Measurements from ENCODE around the gene MAGEB3. TPM values are rescaled to one million over a fixed set of nuclear protein-coding genes. Genes with fewer than 3 reads are reported as not detected.

Gene MAGEB3
- total RNA-seq, 1 experiment from 2014 or later = not detected

- no peaks in the 10 kb centered on the region for H4K20me1 ChIP-seq (ENCODE audit: insufficient read depth, low read depth, low read length)
- H3K79me2 ChIP-seq (ENCODE audit: low read length) = no peaks in the 10 kb centered on the region
- H3K27ac ChIP-seq (ENCODE audit: low read length) = no peak overlapping the region
- no peak overlapping the region for H3K9ac ChIP-seq (ENCODE audit: low read length)
- H3K9me2 ChIP-seq (replicated peaks; ENCODE audit: insufficient read depth, low read length) = no peaks in the 10 kb centered on the region
- no peaks in the 10 kb centered on the region for H3K27me3 ChIP-seq (ENCODE audit: low read length)
- no peaks in the 10 kb centered on the region for H3K4me1 ChIP-seq (ENCODE audit: low read length)
- H2AFZ ChIP-seq (ENCODE audit: low read length) = no peak overlapping the region
- H3K36me3 ChIP-seq (ENCODE audit: insufficient read depth, low read length) = no peaks in the 10 kb centered on the region
- H3K4me2 ChIP-seq (ENCODE audit: low read depth, low read length, poor library complexity, severe bottlenecking) = no peak overlapping the region
- H3K9me3 ChIP-seq (ENCODE audit: low read length) = no peaks in the 10 kb centered on the region
- H3K4me3 ChIP-seq (ENCODE audit: low read length) = no peak overlapping the region
- DNase-seq = no peak
Observed at GRCh38 chrX:30253257-30253656, 22.8 kb downstream of the MAGEB3 start.

GRCh38 chrX:30259927-30260326 lies 29.5 kb downstream of the MAGEB3 start:
- no peaks in the 10 kb centered on the region for H3K9me3 ChIP-seq (ENCODE audit: low read length)
- no peaks in the 10 kb centered on the region for H3K36me3 ChIP-seq (ENCODE audit: insufficient read depth, low read length)
- H3K4me2 ChIP-seq (ENCODE audit: low read depth, low read length, poor library complexity, severe bottlenecking) = no peak overlapping the region
- no peak overlapping the region for H2AFZ ChIP-seq (ENCODE audit: low read length)
- H3K27ac ChIP-seq (ENCODE audit: low read length) = no peak overlapping the region
- no peaks in the 10 kb centered on the region for H3K79me2 ChIP-seq (ENCODE audit: low read length)
- no peak for DNase-seq
- no peak overlapping the region for H3K9ac ChIP-seq (ENCODE audit: low read length)
- no peaks in the 10 kb centered on the region for H3K9me2 ChIP-seq (replicated peaks; ENCODE audit: insufficient read depth, low read length)
- H3K4me1 ChIP-seq (ENCODE audit: low read length) = no peaks in the 10 kb centered on the region
- no peaks in the 10 kb centered on the region for H3K27me3 ChIP-seq (ENCODE audit: low read length)
- no peak overlapping the region for H3K4me3 ChIP-seq (ENCODE audit: low read length)
- H4K20me1 ChIP-seq (ENCODE audit: insufficient read depth, low read depth, low read length) = no peaks in the 10 kb centered on the region

- no peaks in the 10 kb centered on the region for H3K79me2 ChIP-seq (ENCODE audit: low read length)
- H3K36me3 ChIP-seq (ENCODE audit: insufficient read depth, low read length) = no peaks in the 10 kb centered on the region
- H3K4me1 ChIP-seq (ENCODE audit: low read length) = no peaks in the 10 kb centered on the region
- no peak overlapping the region for H3K4me3 ChIP-seq (ENCODE audit: low read length)
- no peaks in the 10 kb centered on the region for H3K27me3 ChIP-seq (ENCODE audit: low read length)
- no peak overlapping the region for H3K27ac ChIP-seq (ENCODE audit: low read length)
- no peaks in the 10 kb centered on the region for H3K9me3 ChIP-seq (ENCODE audit: low read length)
- no peaks in the 10 kb centered on the region for H3K9me2 ChIP-seq (replicated peaks; ENCODE audit: insufficient read depth, low read length)
- H3K9ac ChIP-seq (ENCODE audit: low read length) = no peak overlapping the region
- no peak for DNase-seq
- no peaks in the 10 kb centered on the region for H4K20me1 ChIP-seq (ENCODE audit: insufficient read depth, low read depth, low read length)
- H2AFZ ChIP-seq (ENCODE audit: low read length) = no peak overlapping the region
- H3K4me2 ChIP-seq (ENCODE audit: low read depth, low read length, poor library complexity, severe bottlenecking) = no peak overlapping the region
Observed at GRCh38 chrX:30261012-30261411, 30.6 kb downstream of the MAGEB3 start.

- Histone ChIP-seq H3K4me3 (ENCODE audit: low read length) (no peak overlapping the region), H3K9ac (ENCODE audit: low read length) (no peak overlapping the region), H3K27ac (ENCODE audit: low read length) (no peak overlapping the region), H4K20me1 (ENCODE audit: insufficient read depth, low read depth, low read length) (no peaks in the 10 kb centered on the region), H3K27me3 (ENCODE audit: low read length) (no peaks in the 10 kb centered on the region), H3K36me3 (ENCODE audit: insufficient read depth, low read length) (no peaks in the 10 kb centered on the region), H3K9me3 (ENCODE audit: low read length) (no peaks in the 10 kb centered on the region), H3K79me2 (ENCODE audit: low read length) (no peaks in the 10 kb centered on the region), H2AFZ (ENCODE audit: low read length) (no peak overlapping the region), H3K4me2 (ENCODE audit: low read depth, low read length, poor library complexity, severe bottlenecking) (no peak overlapping the region), H3K9me2 (replicated peaks; ENCODE audit: insufficient read depth, low read length) (no peaks in the 10 kb centered on the region), H3K4me1 (ENCODE audit: low read length) (no peaks in the 10 kb centered on the region)
- DNase-seq = no peak
Observed at GRCh38 chrX:30262763-30263162, 32.3 kb downstream of the MAGEB3 start.

- Histone ChIP-seq H3K4me1 (ENCODE audit: low read length) (no peaks in the 10 kb centered on the region), H3K9ac (ENCODE audit: low read length) (no peak overlapping the region), H3K4me2 (ENCODE audit: low read depth, low read length, poor library complexity, severe bottlenecking) (no peak overlapping the region), H3K27ac (ENCODE audit: low read length) (no peak overlapping the region), H3K9me3 (ENCODE audit: low read length) (no peaks in the 10 kb centered on the region), H4K20me1 (ENCODE audit: insufficient read depth, low read depth, low read length) (no peaks in the 10 kb centered on the region), H3K27me3 (ENCODE audit: low read length) (no peaks in the 10 kb centered on the region), H3K9me2 (replicated peaks; ENCODE audit: insufficient read depth, low read length) (no peaks in the 10 kb centered on the region), H3K36me3 (ENCODE audit: insufficient read depth, low read length) (no peaks in the 10 kb centered on the region), H2AFZ (ENCODE audit: low read length) (no peak overlapping the region), H3K79me2 (ENCODE audit: low read length) (no peaks in the 10 kb centered on the region), H3K4me3 (ENCODE audit: low read length) (no peak overlapping the region)
- DNase-seq = no peak
Observed at GRCh38 chrX:30270639-30271038, 40.2 kb downstream of the MAGEB3 start.

- no peak overlapping the region for H2AFZ ChIP-seq (ENCODE audit: low read length)
- no peaks in the 10 kb centered on the region for H3K79me2 ChIP-seq (ENCODE audit: low read length)
- H3K4me3 ChIP-seq (ENCODE audit: low read length) = no peak overlapping the region
- H4K20me1 ChIP-seq (ENCODE audit: insufficient read depth, low read depth, low read length) = no peaks in the 10 kb centered on the region
- H3K36me3 ChIP-seq (ENCODE audit: insufficient read depth, low read length) = no peaks in the 10 kb centered on the region
- no peaks in the 10 kb centered on the region for H3K9me2 ChIP-seq (replicated peaks; ENCODE audit: insufficient read depth, low read length)
- no peaks in the 10 kb centered on the region for H3K27me3 ChIP-seq (ENCODE audit: low read length)
- H3K4me1 ChIP-seq (ENCODE audit: low read length) = no peaks in the 10 kb centered on the region
- no peak for DNase-seq
- no peak overlapping the region for H3K9ac ChIP-seq (ENCODE audit: low read length)
- no peak overlapping the region for H3K27ac ChIP-seq (ENCODE audit: low read length)
- no peaks in the 10 kb centered on the region for H3K9me3 ChIP-seq (ENCODE audit: low read length)
- H3K4me2 ChIP-seq (ENCODE audit: low read depth, low read length, poor library complexity, severe bottlenecking) = no peak overlapping the region
Observed at GRCh38 chrX:30275498-30275897, 45.0 kb downstream of the MAGEB3 start.

GRCh38 chrX:30278365-30278764 lies 47.9 kb downstream of the MAGEB3 start:
- Histone ChIP-seq H3K9me2 (replicated peaks; ENCODE audit: insufficient read depth, low read length) (no peaks in the 10 kb centered on the region), H3K36me3 (ENCODE audit: insufficient read depth, low read length) (no peaks in the 10 kb centered on the region), H3K79me2 (ENCODE audit: low read length) (no peaks in the 10 kb centered on the region), H3K27ac (ENCODE audit: low read length) (no peak overlapping the region), H3K4me2 (ENCODE audit: low read depth, low read length, poor library complexity, severe bottlenecking) (no peak overlapping the region), H3K9ac (ENCODE audit: low read length) (no peak overlapping the region), H3K9me3 (ENCODE audit: low read length) (no peaks in the 10 kb centered on the region), H3K4me3 (ENCODE audit: low read length) (no peak overlapping the region), H4K20me1 (ENCODE audit: insufficient read depth, low read depth, low read length) (no peaks in the 10 kb centered on the region), H2AFZ (ENCODE audit: low read length) (no peak overlapping the region), H3K4me1 (ENCODE audit: low read length) (no peaks in the 10 kb centered on the region), H3K27me3 (ENCODE audit: low read length) (no peaks in the 10 kb centered on the region)
- DNase-seq = no peak

GRCh38 chrX:30280428-30280827 lies 50.0 kb downstream of the MAGEB3 start:
- Histone ChIP-seq H3K36me3 (ENCODE audit: insufficient read depth, low read length) (no peaks in the 10 kb centered on the region), H3K79me2 (ENCODE audit: low read length) (no peaks in the 10 kb centered on the region), H3K4me3 (ENCODE audit: low read length) (no peak overlapping the region), H3K27ac (ENCODE audit: low read length) (no peak overlapping the region), H3K9ac (ENCODE audit: low read length) (no peak overlapping the region), H3K9me3 (ENCODE audit: low read length) (no peaks in the 10 kb centered on the region), H3K9me2 (replicated peaks; ENCODE audit: insufficient read depth, low read length) (no peaks in the 10 kb centered on the region), H3K4me1 (ENCODE audit: low read length) (no peaks in the 10 kb centered on the region), H4K20me1 (ENCODE audit: insufficient read depth, low read depth, low read length) (no peaks in the 10 kb centered on the region), H3K27me3 (ENCODE audit: low read length) (no peaks in the 10 kb centered on the region), H2AFZ (ENCODE audit: low read length) (no peak overlapping the region), H3K4me2 (ENCODE audit: low read depth, low read length, poor library complexity, severe bottlenecking) (no peak overlapping the region)
- no peak for DNase-seq

- no peaks in the 10 kb centered on the region for H4K20me1 ChIP-seq (ENCODE audit: insufficient read depth, low read depth, low read length)
- no peak for DNase-seq
- H2AFZ ChIP-seq (ENCODE audit: low read length) = no peak overlapping the region
- H3K4me3 ChIP-seq (ENCODE audit: low read length) = no peak overlapping the region
- H3K27me3 ChIP-seq (ENCODE audit: low read length) = no peaks in the 10 kb centered on the region
- H3K4me2 ChIP-seq (ENCODE audit: low read depth, low read length, poor library complexity, severe bottlenecking) = no peak overlapping the region
- H3K79me2 ChIP-seq (ENCODE audit: low read length) = no peaks in the 10 kb centered on the region
- no peaks in the 10 kb centered on the region for H3K4me1 ChIP-seq (ENCODE audit: low read length)
- H3K36me3 ChIP-seq (ENCODE audit: insufficient read depth, low read length) = no peaks in the 10 kb centered on the region
- H3K9me2 ChIP-seq (replicated peaks; ENCODE audit: insufficient read depth, low read length) = no peaks in the 10 kb centered on the region
- H3K9ac ChIP-seq (ENCODE audit: low read length) = no peak overlapping the region
- no peak overlapping the region for H3K27ac ChIP-seq (ENCODE audit: low read length)
- H3K9me3 ChIP-seq (ENCODE audit: low read length) = no peaks in the 10 kb centered on the region
Observed at GRCh38 chrX:30282527-30282926, 52.1 kb downstream of the MAGEB3 start.

All from Karpas-422 (cell line).